Endothelial cell of umbilical vein (primary cell): ENCODE measurements around the gene ADM2. TPM values are rescaled to one million over a fixed set of nuclear protein-coding genes. Genes with fewer than 3 reads are reported as not detected.

ENCODE experiments used
- BruUV-seq: library from RNA; stranded (reverse); fragments of 400-500 nt; replicated peaks from 2 replicates; lab custom pipeline; 2021; lab: Mats Ljungman, UMichigan
- CTCF ChIA-PET: fragments of 300-600, 350-600 bp; sonication (Branson Sonifier 250); formaldehyde crosslinking; loops from one replicate; lab custom pipeline; 2021; ENCODE audit warnings: antibody characterized with exemption, inconsistent platforms; lab: Charles Lee
- POLR2A ChIA-PET: fragments of 300-600, 350-600 bp; sonication (Branson Sonifier 250); formaldehyde crosslinking; loops from one replicate; lab custom pipeline; 2021; ENCODE audit warnings: antibody characterized with exemption, inconsistent platforms; lab: Charles Lee
- DNase-seq: peaks from one replicate; pipeline ENCODE4 v3.0.0-alpha.2; 2011; ENCODE audit warnings: low read depth, low spot score
- FAIRE-seq: peaks from 2 replicates; lab custom pipeline; 2011; peaks lifted over from hg19 to GRCh38; lab: Jason Lieb, UNC
- H2AFZ ChIP-seq: 2 replicates; pipeline ENCODE4 v1.6.0; 2012; ENCODE audit warnings: low read depth, low read length, control low read depth, inconsistent platforms
- H3K27ac ChIP-seq: 2 replicates; pipeline ENCODE4 v1.5.1; 2011; ENCODE audit warnings: low read depth, mild to moderate bottlenecking, control low read depth, low read length, moderate library complexity; ENCODE audit not compliant: insufficient read depth
- H3K27me3 ChIP-seq, 2 experiments: 2 replicates each; pipeline versions ENCODE4 v1.6.0 to v1.6.1; 2011; ENCODE audit warnings: low read length in 2 of 2, mixed read lengths in 1 of 2; ENCODE audit not compliant: control insufficient read depth in 2 of 2, insufficient read depth in 2 of 2
- H3K36me3 ChIP-seq, 2 experiments: 2 replicates in 1 of 2; 3 replicates in 1 of 2; pipeline ENCODE4 v1.5.1; 2011; ENCODE audit warnings: low read length in 2 of 2, mild to moderate bottlenecking in 1 of 2, moderate library complexity in 1 of 2; ENCODE audit not compliant: control insufficient read depth in 2 of 2, insufficient read depth in 2 of 2; ENCODE audit errors: extremely low read depth in 1 of 2
- H3K4me1 ChIP-seq: 3 replicates; pipeline ENCODE4 v1.5.1; 2011; ENCODE audit warnings: mild to moderate bottlenecking, low read length; ENCODE audit not compliant: control insufficient read depth, insufficient read depth; ENCODE audit errors: extremely low read depth
- H3K4me2 ChIP-seq: 2 replicates; pipeline ENCODE4 v1.6.1; 2011; ENCODE audit warnings: low read length, control low read depth, mixed read lengths; ENCODE audit not compliant: insufficient read depth
- H3K4me3 ChIP-seq, 3 experiments: fragments of 200-600 bp in 1 of 3; sonication (generic), shearing (Covaris generic) in 1 of 3; replicated peaks in 1 of 3; 2 replicates each; pipeline ENCODE4 v1.5.1; 2011 to 2016; ENCODE audit warnings: control low read depth in 3 of 3, low read length in 3 of 3, mild to moderate bottlenecking in 2 of 3, inconsistent platforms in 1 of 3, low read depth in 1 of 3, moderate library complexity in 1 of 3; ENCODE audit not compliant: insufficient read depth in 1 of 3
- H3K79me2 ChIP-seq: 2 replicates; pipeline ENCODE4 v1.6.0; 2012; ENCODE audit warnings: low read length, inconsistent platforms; ENCODE audit not compliant: control insufficient read depth, insufficient read depth
- H3K9ac ChIP-seq: replicated peaks from 2 replicates; pipeline ENCODE3; 2011; ENCODE audit warnings: low read length, control low read depth; ENCODE audit not compliant: insufficient read depth; ENCODE audit errors: extremely low read depth
- H3K9me1 ChIP-seq: replicated peaks from 3 replicates; pipeline ENCODE4 v1.6.0; 2011; ENCODE audit warnings: mild to moderate bottlenecking, low read length; ENCODE audit not compliant: control insufficient read depth, insufficient read depth; ENCODE audit errors: extremely low read depth
- H3K9me3 ChIP-seq: replicated peaks from 2 replicates; pipeline ENCODE4 v1.5.1; 2012; ENCODE audit warnings: low read length, inconsistent platforms; ENCODE audit not compliant: control insufficient read depth, insufficient read depth
- H4K20me1 ChIP-seq: replicated peaks from 2 replicates; pipeline ENCODE3; 2011; ENCODE audit warnings: mild to moderate bottlenecking, low read length; ENCODE audit not compliant: control insufficient read depth, insufficient read depth; ENCODE audit errors: extremely low read depth
- EZH2 ChIP-seq: IDR thresholded peaks from 2 replicates; pipeline ENCODE4 v1.6.1; 2012; ENCODE audit warnings: borderline replicate concordance, low read depth, mild to moderate bottlenecking, moderate library complexity, low read length, inconsistent platforms; ENCODE audit not compliant: severe bottlenecking
- FOS ChIP-seq: IDR thresholded peaks from 2 replicates; pipeline ENCODE4 v1.6.1; 2011; ENCODE audit warnings: mild to moderate bottlenecking, low read length, moderate library complexity, borderline replicate concordance; ENCODE audit not compliant: insufficient read depth
- GATA2 ChIP-seq: IDR thresholded peaks from 2 replicates; pipeline ENCODE4 v1.7.0; 2011; ENCODE audit warnings: low read depth, mild to moderate bottlenecking, moderate library complexity, mixed read lengths, low read length; ENCODE audit not compliant: insufficient read length, insufficient read depth
- JUN ChIP-seq: IDR thresholded peaks from 2 replicates; pipeline ENCODE4 v1.6.1; 2011; ENCODE audit warnings: borderline replicate concordance, low read depth; ENCODE audit not compliant: insufficient read length, insufficient read depth
- MYC ChIP-seq: IDR thresholded peaks from one replicate; pipeline ENCODE4 v1.6.1; 2011; ENCODE audit warnings: mild to moderate bottlenecking, low read depth, low read length
- POLR2A ChIP-seq: IDR thresholded peaks from 2 replicates; pipeline ENCODE4 v1.6.1; 2012; ENCODE audit warnings: low read depth, mild to moderate bottlenecking, control low read depth, low read length
- POLR2AphosphoS5 ChIP-seq: IDR thresholded peaks from 2 replicates; pipeline ENCODE4 v1.6.1; 2012; ENCODE audit warnings: low read depth, mild to moderate bottlenecking, control low read depth, low read length, moderate library complexity; ENCODE audit not compliant: insufficient read depth
- dilution Hi-C: fragments of 300-500 bp; cut with MboI; formaldehyde crosslinking; loops from one replicate; pipeline ENCODE4 v1.15.0; 2019; ENCODE audit warnings: low sequenced_read_pairs; ENCODE audit not compliant: extremely low pct_ligation_motif_present
- intact Hi-C: fragments of 100-400 bp; cut with micrococcal nuclease; formaldehyde crosslinking; loops from one replicate; pipeline ENCODE4 v1.10.0; 2022
- polyA plus RNA-seq, 4 experiments: library from polyadenylated mRNA; depleted of rRNA in 3 of 4; stranded (reverse) in 3 of 4; unstranded in 1 of 4; fragments of >200 nt; gene quantifications; 2 replicates each; pipeline versions ENCODE4 v1.2.1 to v1.2.3, GENCODE V29; 2011 to 2012; ENCODE audit warnings: missing spikeins in 1 of 4
- total RNA-seq: library from RNA; stranded (reverse); gene quantifications from 2 replicates; pipeline ENCODE4 v1.2.3, GENCODE V29; 2021
- TF ChIP-seq, protein P1 (sequence below): IDR thresholded peaks from 2 replicates; pipeline ENCODE4 v1.6.1; 2011; ENCODE audit not compliant: insufficient read depth, insufficient read length
- TF ChIP-seq, protein P2 (sequence below), 2 donors: IDR thresholded peaks; 1 replicate in 1 of 2; 2 replicates in 1 of 2; pipeline ENCODE4 v1.5.1; 2011; ENCODE audit warnings: low read length in 2 of 2, mild to moderate bottlenecking in 2 of 2, moderate library complexity in 2 of 2, control low read depth in 1 of 2, inconsistent platforms in 1 of 2, low read depth in 1 of 2; ENCODE audit not compliant: insufficient read depth in 1 of 2; ENCODE audit errors: extremely low read depth in 1 of 2

Gene ADM2
- total and polyA plus RNA-seq, 2 donors (not counting 3 experiments of a cell fraction or from before 2014, with no cell fraction given) = 0.28 to 1.5 TPM

DNA sequence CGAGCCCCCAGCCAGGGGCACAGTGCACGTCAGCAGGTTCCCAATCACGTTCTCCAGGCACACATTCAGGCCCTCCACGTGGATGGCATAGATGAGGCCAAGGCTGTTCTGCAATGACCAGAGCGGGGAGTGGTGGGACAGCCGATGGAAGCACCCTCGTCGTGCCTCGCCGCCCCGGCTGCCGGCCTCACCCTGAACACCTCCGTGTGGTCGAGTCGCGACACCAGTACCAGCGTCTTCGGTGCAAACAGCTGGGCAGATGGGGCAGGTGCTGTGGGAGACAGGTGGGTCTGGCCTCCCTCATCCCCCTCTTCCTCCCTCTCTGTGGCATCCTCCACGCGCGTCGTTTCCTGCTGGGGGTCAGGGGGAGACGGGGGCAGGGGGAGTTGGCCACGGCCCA is 14.0 kb upstream of the ADM2 start:
- H3K36me3 ChIP-seq = peaks cover 0 to 49% of the 10 kb centered on the region in 2 experiments
- dilution Hi-C loops = no loop called here
- H3K9me1 ChIP-seq = no peaks in the 10 kb centered on the region
- H2AFZ ChIP-seq = no peak overlapping the region
- ChIA-PET CTCF (interaction anchor here (1.5 kb wide), 1 partner anchor 58 kb away, joined by 6 read pairs; the partner anchor contains the start of gene SCO2), POLR2A (no interaction called here)
- H3K27ac ChIP-seq = no peak overlapping the region
- BruUV-seq = no TSS peak
- no peaks in the 10 kb centered on the region for H3K9me3 ChIP-seq
- no peak overlapping the region for H3K4me2 ChIP-seq
- peaks cover 1% of the 10 kb centered on the region for H4K20me1 ChIP-seq
- no peak for TF ChIP-seq POLR2A
- no peak overlapping the region for H3K4me3 ChIP-seq
- FAIRE-seq = no peak
- intact Hi-C loops = no loop called here
- no peaks in the 10 kb centered on the region for H3K27me3 ChIP-seq
- peaks cover 46% of the 10 kb centered on the region for H3K79me2 ChIP-seq
- peaks cover 8% of the 10 kb centered on the region for H3K4me1 ChIP-seq
- no peak overlapping the region for H3K9ac ChIP-seq
- no peak for DNase-seq

DNA sequence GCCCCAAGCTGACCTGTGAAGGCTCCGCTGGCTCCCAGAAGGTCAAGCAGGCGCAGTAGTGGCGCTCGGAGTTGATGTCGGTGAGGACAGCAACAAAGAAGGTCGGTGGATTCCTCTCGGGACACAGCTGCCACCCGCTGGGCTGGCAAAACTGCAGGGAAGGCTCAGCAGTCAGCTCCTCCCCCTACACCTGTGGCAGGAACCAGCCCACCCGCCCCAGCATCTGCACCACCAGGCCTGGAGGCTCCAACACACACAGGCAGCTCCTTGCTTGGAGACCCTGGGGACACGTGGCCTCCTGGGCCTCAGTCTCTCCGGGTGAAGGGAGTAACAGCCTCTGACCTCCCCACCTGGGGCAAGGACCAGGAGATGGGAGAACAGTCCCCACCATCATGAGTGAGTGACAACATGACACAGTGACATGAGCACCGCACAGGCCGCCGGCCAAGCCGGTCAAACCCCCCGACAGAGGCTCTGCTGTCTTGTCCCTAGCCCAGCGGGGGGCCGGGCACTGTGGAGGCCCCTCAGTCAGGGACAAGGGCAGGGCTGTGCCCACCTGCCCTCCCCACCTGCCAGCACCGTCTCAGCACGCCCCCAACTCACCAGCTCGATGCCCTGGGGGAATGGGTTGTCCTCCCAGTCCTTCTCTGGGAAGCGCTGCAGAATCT is 13.4 kb upstream of the ADM2 start:
- peaks cover 0 to 44% of the 10 kb centered on the region in 2 experiments for H3K36me3 ChIP-seq
- TF ChIP-seq GATA2 (no peak), POLR2A (no peak), MYC (no peak), FOS (no peak), EZH2 (no peak), JUN (no peak), POLR2AphosphoS5 (no peak)
- TF ChIP-seq, protein P1, sequence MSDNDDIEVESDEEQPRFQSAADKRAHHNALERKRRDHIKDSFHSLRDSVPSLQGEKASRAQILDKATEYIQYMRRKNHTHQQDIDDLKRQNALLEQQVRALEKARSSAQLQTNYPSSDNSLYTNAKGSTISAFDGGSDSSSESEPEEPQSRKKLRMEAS = no peak
- TF ChIP-seq, protein P2, sequence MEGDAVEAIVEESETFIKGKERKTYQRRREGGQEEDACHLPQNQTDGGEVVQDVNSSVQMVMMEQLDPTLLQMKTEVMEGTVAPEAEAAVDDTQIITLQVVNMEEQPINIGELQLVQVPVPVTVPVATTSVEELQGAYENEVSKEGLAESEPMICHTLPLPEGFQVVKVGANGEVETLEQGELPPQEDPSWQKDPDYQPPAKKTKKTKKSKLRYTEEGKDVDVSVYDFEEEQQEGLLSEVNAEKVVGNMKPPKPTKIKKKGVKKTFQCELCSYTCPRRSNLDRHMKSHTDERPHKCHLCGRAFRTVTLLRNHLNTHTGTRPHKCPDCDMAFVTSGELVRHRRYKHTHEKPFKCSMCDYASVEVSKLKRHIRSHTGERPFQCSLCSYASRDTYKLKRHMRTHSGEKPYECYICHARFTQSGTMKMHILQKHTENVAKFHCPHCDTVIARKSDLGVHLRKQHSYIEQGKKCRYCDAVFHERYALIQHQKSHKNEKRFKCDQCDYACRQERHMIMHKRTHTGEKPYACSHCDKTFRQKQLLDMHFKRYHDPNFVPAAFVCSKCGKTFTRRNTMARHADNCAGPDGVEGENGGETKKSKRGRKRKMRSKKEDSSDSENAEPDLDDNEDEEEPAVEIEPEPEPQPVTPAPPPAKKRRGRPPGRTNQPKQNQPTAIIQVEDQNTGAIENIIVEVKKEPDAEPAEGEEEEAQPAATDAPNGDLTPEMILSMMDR (IDR thresholded peaks at IDR 0.05; ENCODE audit: extremely low read depth in 1 of 2, insufficient read depth in 1 of 2, low read depth in 1 of 2, low read length in 2 of 2) = no peak
- no peak overlapping the region for H3K9ac ChIP-seq
- DNase-seq (no peak), FAIRE-seq (no peak)
- H3K27me3 ChIP-seq = no peaks in the 10 kb centered on the region
- H4K20me1 ChIP-seq = peaks cover 3% of the 10 kb centered on the region
- POLR2A ChIA-PET = no interaction called here
- intact Hi-C loops = no loop called here
- H3K4me3 ChIP-seq = no peak overlapping the region
- no peaks in the 10 kb centered on the region for H3K9me1 ChIP-seq
- H3K4me2 ChIP-seq = no peak overlapping the region
- no peak overlapping the region for H2AFZ ChIP-seq
- dilution Hi-C loops = no loop called here
- H3K9me3 ChIP-seq = no peaks in the 10 kb centered on the region
- peaks cover 8% of the 10 kb centered on the region for H3K4me1 ChIP-seq
- CTCF ChIA-PET = interaction anchor here (1.5 kb wide), 1 partner anchor 58 kb away, joined by 6 read pairs; the partner anchor contains the start of gene SCO2
- H3K27ac ChIP-seq = no peak overlapping the region
- no TSS peak for BruUV-seq
- peaks cover 52% of the 10 kb centered on the region for H3K79me2 ChIP-seq
